Measurements from ENCODE around the gene TBC1D30.
A peak's percentile ranks its signal among the peaks of the same experiment; 100 is the strongest.

Gene TBC1D30

GRCh38 chr12:64894827-64895475, 70.5 kb downstream of the TBC1D30 start:
- in situ Hi-C loops (cut with HindIII; ENCODE audit: low sequenced_read_pairs): no loop called here
- DNase-seq (ENCODE audit: low read depth, low spot score): peak; percentile 19
- TF ChIP-seq CTCF (IDR thresholded peaks at IDR 0.05; ENCODE audit: low read depth, low read length): no peak
- no peak overlapping the region for H3K4me3 ChIP-seq (ENCODE audit: low read depth, low read length)

- no peak overlapping the region for H3K4me3 ChIP-seq (ENCODE audit: low read depth, low read length)
- DNase-seq (ENCODE audit: low read depth, low spot score): peak; percentile 51
- in situ Hi-C loops (cut with HindIII; ENCODE audit: low sequenced_read_pairs): no loop called here
- TF ChIP-seq CTCF (IDR thresholded peaks at IDR 0.05; ENCODE audit: low read depth, low read length): no peak
Observed at GRCh38 chr12:64895526-64895925, 71.1 kb downstream of the TBC1D30 start.

GRCh38 chr12:64900540-64900939, 76.1 kb downstream of the TBC1D30 start:
- in situ Hi-C loops (cut with HindIII; ENCODE audit: low sequenced_read_pairs): no loop called here
- H3K4me3 ChIP-seq (ENCODE audit: low read depth, low read length): no peak overlapping the region
- no peak for TF ChIP-seq CTCF (IDR thresholded peaks at IDR 0.05; ENCODE audit: low read depth, low read length)
- peak; percentile 4 for DNase-seq (ENCODE audit: low read depth, low spot score)

GRCh38 chr12:64903479-64904152, 79.2 kb downstream of the TBC1D30 start:
- in situ Hi-C loops (cut with HindIII; ENCODE audit: low sequenced_read_pairs): no loop called here
- peak; percentile 35 for DNase-seq (ENCODE audit: low read depth, low spot score)
- no peak overlapping the region for H3K4me3 ChIP-seq (ENCODE audit: low read depth, low read length)
- TF ChIP-seq CTCF (IDR thresholded peaks at IDR 0.05; ENCODE audit: low read depth, low read length): no peak

GRCh38 chr12:64907097-64907496, 82.7 kb downstream of the TBC1D30 start:
- no peak for TF ChIP-seq CTCF (IDR thresholded peaks at IDR 0.05; ENCODE audit: low read depth, low read length)
- in situ Hi-C loops (cut with HindIII; ENCODE audit: low sequenced_read_pairs): no loop called here
- no peak overlapping the region for H3K4me3 ChIP-seq (ENCODE audit: low read depth, low read length)
- DNase-seq (ENCODE audit: low read depth, low spot score): no peak

- no peak overlapping the region for H3K4me3 ChIP-seq (ENCODE audit: low read depth, low read length)
- DNase-seq (ENCODE audit: low read depth, low spot score): no peak
- no peak for TF ChIP-seq CTCF (IDR thresholded peaks at IDR 0.05; ENCODE audit: low read depth, low read length)
- in situ Hi-C loops (cut with HindIII; ENCODE audit: low sequenced_read_pairs): no loop called here
Observed at GRCh38 chr12:64909124-64909523, 84.7 kb downstream of the TBC1D30 start.
